GM23338 (cell line): ENCODE data around the gene TSHZ2. TPM values are rescaled to one million over a fixed set of nuclear protein-coding genes. Genes with fewer than 3 reads are reported as not detected.

ENCODE experiments used
- ATAC-seq: fragments of 200-7000 bp; cut with Tn5 transposase; 3 replicates; pipeline ENCODE4 v1.9.1; 2020
- DNase-seq: peaks from one replicate; pipeline ENCODE4 v3.0.0-alpha.2; 2015; ENCODE audit warnings: low spot score
- H2AFZ ChIP-seq: fragments of 200-600 bp; sonication (generic); 2 replicates; pipeline ENCODE4 v1.8.0; 2016; ENCODE audit warnings: antibody characterized with exemption, mild to moderate bottlenecking, moderate library complexity
- H3F3A ChIP-seq: fragments of 200-600 bp; sonication (generic); replicated peaks from 2 replicates; pipeline ENCODE4 v1.8.0; 2017; ENCODE audit warnings: antibody characterized with exemption, mixed run types, low read depth
- H3K27ac ChIP-seq: fragments of 200-600 bp; sonication (generic); 2 replicates; pipeline ENCODE4 v1.6.1; 2016; ENCODE audit warnings: low read depth
- H3K27me3 ChIP-seq: fragments of 200-600 bp; sonication (generic); 2 replicates; pipeline ENCODE4 v1.8.0; 2016; ENCODE audit warnings: mild to moderate bottlenecking, mixed run types, moderate library complexity; ENCODE audit not compliant: insufficient read depth
- H3K36me3 ChIP-seq: fragments of 200-600 bp; sonication (generic); 2 replicates; pipeline ENCODE4 v1.8.0; 2016; ENCODE audit warnings: mild to moderate bottlenecking; ENCODE audit not compliant: insufficient read depth
- H3K4me1 ChIP-seq: fragments of 200-600 bp; sonication (generic); 2 replicates; pipeline ENCODE4 v1.8.0; 2016; ENCODE audit warnings: mild to moderate bottlenecking, moderate library complexity; ENCODE audit not compliant: insufficient read depth
- H3K4me2 ChIP-seq: fragments of 200-600 bp; sonication (generic); 2 replicates; pipeline ENCODE4 v1.7.1; 2017; ENCODE audit warnings: mixed run types
- H3K4me3 ChIP-seq: fragments of 200-600 bp; sonication (generic); 2 replicates; pipeline ENCODE4 v1.6.1; 2016; ENCODE audit warnings: mixed run types
- H3K79me2 ChIP-seq: fragments of 200-600 bp; sonication (generic); replicated peaks from 2 replicates; pipeline ENCODE4 v1.8.0; 2017; ENCODE audit warnings: mild to moderate bottlenecking; ENCODE audit not compliant: insufficient read depth
- H3K9me2 ChIP-seq: fragments of 200-600 bp; sonication (generic); 2 replicates; pipeline ENCODE4 v1.8.0; 2017; ENCODE audit not compliant: insufficient read depth
- H4K20me1 ChIP-seq: fragments of 200-600 bp; sonication (generic); replicated peaks from 2 replicates; pipeline ENCODE4 v1.8.0; 2017; ENCODE audit warnings: mild to moderate bottlenecking; ENCODE audit not compliant: insufficient read depth
- H3K27ac Mint-ChIP-seq: 2 replicates; pipeline ENCODE4 v1.8.0; 2020; ENCODE audit warnings: inconsistent platforms, mild to moderate bottlenecking, moderate library complexity, mixed read lengths
- H3K27me3 Mint-ChIP-seq: 3 replicates; pipeline ENCODE4 v1.8.0; 2022; ENCODE audit warnings: low read depth, mild to moderate bottlenecking, moderate library complexity, mixed read lengths, inconsistent platforms; ENCODE audit not compliant: insufficient read depth, poor library complexity
- H3K36me3 Mint-ChIP-seq: 3 replicates; pipeline ENCODE4 v1.8.0; 2021; ENCODE audit warnings: low read depth, mild to moderate bottlenecking, inconsistent platforms, moderate library complexity, mixed read lengths
- H3K4me1 Mint-ChIP-seq: 3 replicates; pipeline ENCODE4 v1.8.0; 2020; ENCODE audit warnings: mild to moderate bottlenecking, inconsistent platforms, mixed read lengths
- H3K4me3 Mint-ChIP-seq: 3 replicates; pipeline ENCODE4 v1.8.0; 2021; ENCODE audit warnings: moderate library complexity, mild to moderate bottlenecking, inconsistent platforms, mixed read lengths
- H3K9me3 Mint-ChIP-seq: 3 replicates; pipeline ENCODE4 v1.8.0; 2020; ENCODE audit warnings: moderate library complexity, mild to moderate bottlenecking, inconsistent platforms, mixed read lengths
- CREB1 ChIP-seq: fragments of 250-450 bp; sonication (Bioruptor Pico); IDR thresholded peaks from 2 replicates; pipeline ENCODE4 v1.5.0; 2020; ENCODE audit warnings: low read depth, mild to moderate bottlenecking, moderate library complexity
- CTCF ChIP-seq, 2 experiments: fragments of 200-600 bp in 1 of 2; sonication (generic) in 1 of 2; conservative IDR thresholded peaks; 2 replicates each; pipeline versions ENCODE4 v1.5.1 to v1.6.1; 2016 to 2017; ENCODE audit warnings: antibody characterized with exemption in 2 of 2, low read depth in 2 of 2, mild to moderate bottlenecking in 2 of 2, moderate library complexity in 1 of 2
- ETS1 ChIP-seq: IDR thresholded peaks from 2 replicates; pipeline ENCODE4 v1.6.1; 2016; ENCODE audit warnings: antibody characterized with exemption
- EZH2 ChIP-seq: fragments of 200-600 bp; sonication (generic); IDR thresholded peaks from one replicate; pipeline ENCODE4 v1.8.0; 2017; ENCODE audit warnings: antibody characterized with exemption, mild to moderate bottlenecking, low read depth; ENCODE audit not compliant: unreplicated experiment
- EZH2phosphoT487 ChIP-seq: fragments of 200-600 bp; sonication (generic); IDR thresholded peaks from one replicate; pipeline ENCODE4 v1.8.1; 2018; ENCODE audit warnings: antibody characterized with exemption; ENCODE audit not compliant: unreplicated experiment
- JUNB ChIP-seq: IDR thresholded peaks from one replicate; pipeline ENCODE4 v1.6.1; 2016; ENCODE audit warnings: antibody characterized with exemption; ENCODE audit not compliant: unreplicated experiment
- NANOG ChIP-seq: IDR thresholded peaks from 2 replicates; pipeline ENCODE4 v1.6.1; 2016; ENCODE audit warnings: antibody characterized with exemption, borderline replicate concordance
- POLR2AphosphoS5 ChIP-seq: IDR thresholded peaks from 2 replicates; pipeline ENCODE4 v1.6.1; 2016; ENCODE audit warnings: antibody characterized with exemption, low read depth
- REST ChIP-seq: IDR thresholded peaks from one replicate; pipeline ENCODE4 v1.6.1; 2018; ENCODE audit warnings: antibody characterized with exemption; ENCODE audit not compliant: unreplicated experiment
- STAT1 ChIP-seq: IDR thresholded peaks from one replicate; pipeline ENCODE4 v1.6.1; 2016; ENCODE audit warnings: antibody characterized with exemption; ENCODE audit not compliant: unreplicated experiment
- ZNF114 ChIP-seq: fragments of 250-450 bp; sonication (Bioruptor Pico); IDR thresholded peaks from 2 replicates; pipeline ENCODE4 v1.5.0; 2020; ENCODE audit warnings: mild to moderate bottlenecking, moderate library complexity
- ZNF331 ChIP-seq: fragments of 250-450 bp; sonication (Bioruptor Pico); IDR thresholded peaks from 2 replicates; pipeline ENCODE4 v1.5.0; 2020; ENCODE audit warnings: low read depth, mild to moderate bottlenecking, moderate library complexity
- polyA plus RNA-seq: library from polyadenylated mRNA; unstranded; fragments of >200 nt; fragmentation: Nextera tagmentation; extraction: Ambion mirVana; gene quantifications from 2 replicates; pipeline ENCODE4 v1.2.1, GENCODE V29; 2016
- total RNA-seq: library from RNA; depleted of rRNA; stranded (reverse); fragments of >200 nt; shearing (Covaris generic); gene quantifications from 2 replicates; pipeline ENCODE4 v1.2.3, GENCODE V29; 2014

TSHZ2 gene
- total and polyA plus RNA-seq, 2 experiments from 2014 or later: 0.49 to 1.3 TPM

- no peak for TF ChIP-seq CTCF (conservative IDR thresholded peaks at IDR 0.05; ENCODE audit: low read depth in 2 of 2)
- TF ChIP-seq JUNB: no peak
- TF ChIP-seq POLR2AphosphoS5: no peak
- TF ChIP-seq ETS1: no peak
- no peak for TF ChIP-seq STAT1
- TF ChIP-seq ZNF114 (CRISPR knock-in tag): no peak
These were observed 398.3 kb downstream of the TSHZ2 start (continued) for GRCh38 chr20:53370345-53370961.

GRCh38 chr20:53371216-53371615, 399.1 kb downstream of the TSHZ2 start:
- H3K9me2 ChIP-seq: 0 out of 2 replicates have a peak, but pooled peaks cover 4% of the 10 kb centered on the region
- no peaks in the 10 kb centered on the region for H3K36me3 ChIP-seq
- H3K79me2 ChIP-seq: no peaks in the 10 kb centered on the region
- no peak overlapping the region for H3K27ac ChIP-seq
- H3K27ac Mint-ChIP-seq: no peak overlapping the region
- DNase-seq (no peak), ATAC-seq (no peak)
- no peaks in the 10 kb centered on the region for H3K27me3 ChIP-seq
- H3K4me2 ChIP-seq: no peak overlapping the region
- no peaks in the 10 kb centered on the region for H3K9me3 Mint-ChIP-seq
- H2AFZ ChIP-seq: 0 out of 2 replicates have a peak overlapping the region, but pooled peaks have one; percentile 56
- no peaks in the 10 kb centered on the region for H3K4me1 Mint-ChIP-seq
- no peaks in the 10 kb centered on the region for H3K4me1 ChIP-seq
- H4K20me1 ChIP-seq: no peaks in the 10 kb centered on the region
- H3K36me3 Mint-ChIP-seq: no peaks in the 10 kb centered on the region
- TF ChIP-seq JUNB: no peak
- no peak overlapping the region for H3K4me3 ChIP-seq
- no peaks in the 10 kb centered on the region for H3F3A ChIP-seq
- no peaks in the 10 kb centered on the region for H3K27me3 Mint-ChIP-seq
- H3K4me3 Mint-ChIP-seq: no peak overlapping the region

GRCh38 chr20:53376021-53376420, 403.9 kb downstream of the TSHZ2 start:
- no peaks in the 10 kb centered on the region for H3K36me3 Mint-ChIP-seq
- H3K4me3 ChIP-seq: no peak overlapping the region
- H3K9me3 Mint-ChIP-seq: no peaks in the 10 kb centered on the region
- H4K20me1 ChIP-seq: no peaks in the 10 kb centered on the region
- no peak overlapping the region for H2AFZ ChIP-seq
- no peaks in the 10 kb centered on the region for H3K27me3 ChIP-seq
- no peaks in the 10 kb centered on the region for H3K4me1 ChIP-seq
- H3K27ac ChIP-seq: no peak overlapping the region
- ATAC-seq: no peak
- H3K4me2 ChIP-seq: no peak overlapping the region
- H3K9me2 ChIP-seq: 0 out of 2 replicates have a peak, but pooled peaks cover 8% of the 10 kb centered on the region
- no peak overlapping the region for H3K4me3 Mint-ChIP-seq
- no peak overlapping the region; the same call in 1 of the 2 replicates for H3K27ac Mint-ChIP-seq
- no peaks in the 10 kb centered on the region for H3K4me1 Mint-ChIP-seq
- H3K27me3 Mint-ChIP-seq: no peaks in the 10 kb centered on the region
- H3K36me3 ChIP-seq: no peaks in the 10 kb centered on the region
- DNase-seq: no peak
- no peaks in the 10 kb centered on the region for H3F3A ChIP-seq
- H3K79me2 ChIP-seq: no peaks in the 10 kb centered on the region
- TF ChIP-seq ZNF331: no peak
- TF ChIP-seq ETS1: no peak
- no peak for TF ChIP-seq CREB1 (CRISPR knock-in tag)
- TF ChIP-seq CTCF (conservative IDR thresholded peaks at IDR 0.05; ENCODE audit: low read depth in 2 of 2): no peak
- TF ChIP-seq EZH2: no peak
- TF ChIP-seq POLR2AphosphoS5: no peak
- TF ChIP-seq ZNF114 (CRISPR knock-in tag): no peak
- TF ChIP-seq EZH2phosphoT487: no peak
- no peak for TF ChIP-seq REST
- no peak for TF ChIP-seq NANOG
- TF ChIP-seq JUNB: no peak
